Thoracic aorta (tissue), 2 donors: ENCODE results near the gene CAPN5. TPM values are rescaled to one million over a fixed set of nuclear protein-coding genes. Genes with fewer than 3 reads are reported as not detected.
"Not testable (repeated sequence)": the region's sequence is repeated elsewhere in the genome, so short reads cannot be mapped to it uniquely, and the experiment has no call there.

Experiments
- ATAC-seq: fragments of 150-250 bp; one replicate; pipeline ENCODE4 v1.8.0; 2017; ENCODE audit warnings: low read depth; ENCODE audit not compliant: insufficient number of reproducible peaks, low FRiP score
- DNase-seq: peaks from one replicate; pipeline ENCODE4 v3.0.0-alpha.2; 2020; ENCODE audit warnings: low spot score
- H3K27ac ChIP-seq, 2 donors: fragments of 200-600 bp; sonication (generic); 1 replicate in 1 of 2; 2 replicates in 1 of 2; pipeline ENCODE4 v1.5.1; 2016; ENCODE audit warnings: mild to moderate bottlenecking in 2 of 2, moderate library complexity in 2 of 2
- H3K27me3 ChIP-seq: fragments of 200-600 bp; sonication (generic); replicated peaks from 2 replicates; pipeline ENCODE4 v1.6.0; 2016; ENCODE audit warnings: mild to moderate bottlenecking; ENCODE audit not compliant: insufficient read depth
- H3K36me3 ChIP-seq: fragments of 200-600 bp; sonication (generic); one replicate; pipeline ENCODE4 v1.5.1; 2016
- H3K4me1 ChIP-seq, 2 donors: fragments of 200-600 bp; sonication (generic); 1 replicate in 1 of 2; 2 replicates in 1 of 2; pipeline versions ENCODE4 v1.5.1 to v1.6.0; 2016; ENCODE audit warnings: low read depth in 2 of 2, mild to moderate bottlenecking in 1 of 2; ENCODE audit not compliant: control insufficient read depth in 1 of 2
- H3K4me3 ChIP-seq: fragments of 200-600 bp; sonication (generic); 2 replicates; pipeline ENCODE4 v1.5.1; 2016; ENCODE audit warnings: mild to moderate bottlenecking
- H3K9me3 ChIP-seq: fragments of 200-600 bp; sonication (generic); 2 replicates; pipeline ENCODE4 v1.5.1; 2016
- CTCF ChIP-seq: fragments of 200-600 bp; sonication (generic); IDR thresholded peaks from one replicate; pipeline ENCODE4 v1.5.1; 2019; ENCODE audit warnings: antibody characterized with exemption
- total RNA-seq, 2 donors: library from RNA; depleted of rRNA; stranded (reverse); fragments of >200 nt; gene quantifications; one replicate each; pipeline versions ENCODE4 v1.1.0 to v1.2.3, GENCODE V29; 2016

The CAPN5 gene
- total RNA-seq, 2 donors from 2014 or later: 9.5 to 20.8 TPM

- TF ChIP-seq CTCF: no peak
- H3K4me1 ChIP-seq: no peaks in the 10 kb centered on the region
- ATAC-seq: no peak
- no peak overlapping the region for H3K27ac ChIP-seq
- no peaks in the 10 kb centered on the region for H3K36me3 ChIP-seq
- H3K4me3 ChIP-seq: no peak overlapping the region
- peaks cover 15% of the 10 kb centered on the region for H3K9me3 ChIP-seq
- DNase-seq: no peak
- H3K27me3 ChIP-seq: no peaks in the 10 kb centered on the region
Measured at GRCh38 chr11:77059806-77060205, 7.0 kb upstream of the CAPN5 start.

- H3K36me3 ChIP-seq: no peaks in the 10 kb centered on the region
- DNase-seq (no peak), ATAC-seq (no peak)
- H3K27me3 ChIP-seq: no peaks in the 10 kb centered on the region
- no peak for TF ChIP-seq CTCF
- H3K9me3 ChIP-seq: peaks cover 15% of the 10 kb centered on the region
- H3K4me3 ChIP-seq: no peak overlapping the region
- H3K4me1 ChIP-seq: no peaks in the 10 kb centered on the region
- H3K27ac ChIP-seq: no peak overlapping the region
Measured at GRCh38 chr11:77060234-77060633, 6.5 kb upstream of the CAPN5 start.

GRCh38 chr11:77061258-77061657, 5.5 kb upstream of the CAPN5 start:
- not testable (repeated sequence) for H3K27ac ChIP-seq, H3K4me3 ChIP-seq, H3K36me3 ChIP-seq, H3K4me1 ChIP-seq, ATAC-seq, DNase-seq, H3K27me3 ChIP-seq
- peaks cover 13% of the 10 kb centered on the region for H3K9me3 ChIP-seq

GRCh38 chr11:77062924-77063323, 3.8 kb upstream of the CAPN5 start:
- TF ChIP-seq CTCF: no peak
- Histone ChIP-seq H3K4me3 (no peak overlapping the region), H3K27me3 (no peaks in the 10 kb centered on the region), H3K4me1 (peaks cover 9 to 12% of the 10 kb centered on the region in 2 donors), H3K27ac (no peak overlapping the region), H3K36me3 (no peaks in the 10 kb centered on the region), H3K9me3 (no peaks in the 10 kb centered on the region)
- DNase-seq (no peak), ATAC-seq (no peak)

- no peak for DNase-seq
- peaks cover 9 to 16% of the 10 kb centered on the region in 2 donors for H3K4me1 ChIP-seq
Measured at GRCh38 chr11:77063407-77063806, 3.4 kb upstream of the CAPN5 start.

More at GRCh38 chr11:77063407-77063806, 3.4 kb upstream of the CAPN5 start:
- Histone ChIP-seq H3K4me3 (no peak overlapping the region), H3K36me3 (no peaks in the 10 kb centered on the region), H3K9me3 (no peaks in the 10 kb centered on the region), H3K27me3 (no peaks in the 10 kb centered on the region), H3K27ac (no peak overlapping the region)
- no peak for TF ChIP-seq CTCF
- ATAC-seq: no peak
